HS-5 (cell line): ENCODE measurements around the gene PCDHGB3.
"Not testable (repeated sequence)": the region's sequence is repeated elsewhere in the genome, so short reads cannot be mapped to it uniquely, and the experiment has no call there.

ENCODE experiments used
- DNase-seq: peaks from one replicate; pipeline ENCODE4 v3.0.0-alpha.2; 2012; ENCODE audit warnings: low read depth

The PCDHGB3 gene

DNA sequence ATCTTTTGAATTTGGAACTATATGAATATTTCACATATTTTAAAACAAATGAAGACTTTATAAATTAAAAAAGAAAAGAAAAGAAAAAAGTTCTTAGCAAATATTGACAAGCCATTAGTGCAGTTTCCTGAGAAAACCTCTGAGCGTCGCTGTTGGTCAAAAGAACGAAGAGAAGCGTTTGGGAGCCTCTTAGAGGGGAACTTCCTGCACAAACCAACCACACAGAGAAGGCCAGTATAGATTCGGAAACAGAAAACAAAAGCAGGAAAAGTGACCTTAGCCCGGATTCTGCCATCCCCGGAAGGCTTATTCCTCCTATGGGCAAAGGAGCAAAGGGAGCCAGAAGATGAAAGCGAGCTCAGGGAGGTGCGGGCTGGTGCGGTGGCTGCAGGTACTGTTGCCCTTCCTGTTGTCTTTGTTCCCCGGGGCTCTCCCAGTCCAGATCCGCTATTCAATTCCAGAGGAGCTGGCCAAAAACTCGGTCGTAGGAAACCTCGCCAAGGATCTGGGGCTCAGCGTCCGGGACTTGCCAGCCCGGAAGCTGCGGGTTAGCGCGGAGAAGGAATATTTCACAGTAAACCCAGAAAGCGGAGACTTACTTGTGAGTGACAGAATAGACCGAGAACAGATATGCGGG, 10.1 kb upstream of the PCDHGB3 start, which contains the start of gene PCDHGB2:
TSS of gene PCDHGB2 (plus strand) at position 205 of the 637 bp plus-strand sequence. CDS start at position 347, 142 bp downstream.
- DNase-seq, result peak; percentile 4

DNA sequence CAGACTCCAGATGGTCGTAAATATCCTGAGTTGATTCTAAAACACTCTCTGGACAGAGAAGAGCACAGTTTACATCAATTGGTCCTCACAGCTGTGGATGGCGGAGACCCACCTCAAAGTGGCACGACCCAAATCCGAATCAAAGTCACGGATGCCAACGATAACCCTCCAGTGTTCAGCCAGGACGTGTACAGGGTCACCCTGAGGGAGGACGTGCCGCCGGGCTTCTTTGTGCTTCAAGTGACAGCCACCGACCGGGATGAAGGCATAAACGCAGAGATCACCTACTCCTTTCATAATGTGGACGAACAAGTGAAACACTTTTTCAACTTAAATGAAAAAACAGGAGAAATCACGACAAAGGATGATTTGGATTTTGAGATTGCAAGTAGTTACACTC, 9.4 kb upstream of the PCDHGB3 start:
- DNase-seq, result no peak

DNA sequence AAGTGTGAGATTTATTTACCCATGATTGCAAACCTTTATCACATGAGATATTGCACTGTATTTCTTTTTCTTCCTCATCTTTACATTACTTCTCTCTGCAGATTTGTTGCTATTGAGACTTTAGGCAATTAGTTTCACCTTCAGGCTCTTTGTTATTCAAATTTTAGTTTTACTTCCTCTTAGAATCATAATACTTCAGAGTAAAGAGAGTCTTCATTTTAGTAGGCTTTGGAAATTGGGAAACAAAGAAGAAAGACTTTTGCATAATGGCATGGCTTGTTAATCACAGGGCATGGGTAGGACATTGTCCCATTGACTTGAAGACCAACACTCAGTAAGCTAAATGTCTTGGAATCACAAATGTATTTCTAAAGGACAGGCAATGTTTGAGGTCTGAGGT, 7.3 kb upstream of the PCDHGB3 start:
- DNase-seq, result no peak

DNA sequence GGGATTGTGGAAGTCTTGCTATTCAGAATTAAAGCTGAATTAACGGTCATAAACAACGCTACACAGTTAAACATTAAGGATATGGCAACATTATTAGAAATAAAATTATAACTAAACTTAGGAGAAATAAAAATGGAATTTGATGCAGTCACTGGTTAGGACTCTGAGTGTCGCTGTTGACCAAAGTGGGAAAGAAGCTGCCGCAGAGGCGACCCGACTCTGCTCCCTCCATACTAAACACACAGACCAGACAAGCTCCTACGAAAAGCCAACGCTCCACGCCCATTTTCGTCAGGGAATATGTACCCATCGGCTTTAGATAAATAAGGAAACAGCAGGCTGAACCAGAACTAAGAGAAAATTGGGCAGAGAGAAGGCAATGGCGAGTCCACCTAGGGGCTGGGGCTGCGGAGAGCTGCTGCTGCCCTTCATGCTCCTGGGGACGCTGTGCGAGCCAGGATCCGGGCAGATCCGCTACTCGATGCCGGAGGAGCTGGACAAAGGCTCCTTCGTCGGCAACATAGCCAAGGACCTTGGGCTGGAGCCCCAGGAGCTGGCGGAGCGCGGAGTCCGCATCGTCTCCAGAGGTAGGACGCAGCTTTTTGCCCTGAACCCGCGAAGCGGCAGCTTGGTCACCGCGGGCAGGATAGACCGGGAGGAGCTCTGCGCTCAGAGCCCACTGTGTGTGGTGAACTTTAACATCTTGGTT, 5.9 kb upstream of the PCDHGB3 start, which contains the start of gene PCDHGA5:
TSS of gene PCDHGA5 (plus strand) at position 211 of the 709 bp plus-strand sequence. CDS start at position 380, 169 bp downstream.
- DNase-seq, result no peak

DNA sequence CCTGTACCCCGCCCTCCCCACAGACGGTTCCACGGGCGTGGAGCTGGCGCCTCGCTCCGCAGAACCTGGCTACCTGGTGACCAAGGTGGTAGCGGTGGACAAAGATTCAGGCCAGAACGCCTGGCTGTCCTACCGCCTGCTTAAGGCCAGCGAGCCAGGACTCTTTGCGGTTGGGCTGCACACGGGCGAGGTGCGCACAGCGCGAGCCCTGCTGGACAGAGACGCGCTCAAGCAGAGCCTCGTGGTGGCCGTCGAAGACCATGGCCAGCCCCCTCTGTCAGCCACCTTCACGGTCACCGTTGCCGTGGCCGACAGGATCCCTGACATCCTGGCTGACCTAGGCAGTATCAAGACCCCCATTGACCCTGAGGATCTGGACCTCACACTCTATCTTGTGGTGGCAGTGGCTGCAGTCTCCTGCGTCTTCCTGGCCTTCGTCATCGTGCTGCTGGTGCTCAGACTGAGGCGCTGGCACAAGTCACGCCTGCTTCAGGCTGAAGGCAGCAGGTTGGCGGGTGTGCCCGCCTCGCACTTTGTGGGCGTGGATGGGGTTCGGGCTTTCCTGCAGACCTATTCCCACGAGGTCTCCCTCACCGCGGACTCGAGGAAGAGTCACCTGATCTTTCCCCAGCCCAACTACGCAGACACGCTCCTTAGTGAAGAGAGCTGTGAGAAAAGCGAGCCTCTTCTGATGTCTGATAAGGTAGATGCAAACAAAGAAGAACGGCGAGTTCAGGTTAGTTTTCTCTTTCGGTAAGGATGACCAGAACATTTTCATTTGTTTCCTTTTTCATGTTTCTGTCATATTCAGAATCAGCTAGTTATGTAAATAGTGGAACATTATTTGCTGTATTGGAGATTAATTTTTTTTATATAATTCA, 3.8 kb upstream of the PCDHGB3 start:
- no peak for DNase-seq

DNA sequence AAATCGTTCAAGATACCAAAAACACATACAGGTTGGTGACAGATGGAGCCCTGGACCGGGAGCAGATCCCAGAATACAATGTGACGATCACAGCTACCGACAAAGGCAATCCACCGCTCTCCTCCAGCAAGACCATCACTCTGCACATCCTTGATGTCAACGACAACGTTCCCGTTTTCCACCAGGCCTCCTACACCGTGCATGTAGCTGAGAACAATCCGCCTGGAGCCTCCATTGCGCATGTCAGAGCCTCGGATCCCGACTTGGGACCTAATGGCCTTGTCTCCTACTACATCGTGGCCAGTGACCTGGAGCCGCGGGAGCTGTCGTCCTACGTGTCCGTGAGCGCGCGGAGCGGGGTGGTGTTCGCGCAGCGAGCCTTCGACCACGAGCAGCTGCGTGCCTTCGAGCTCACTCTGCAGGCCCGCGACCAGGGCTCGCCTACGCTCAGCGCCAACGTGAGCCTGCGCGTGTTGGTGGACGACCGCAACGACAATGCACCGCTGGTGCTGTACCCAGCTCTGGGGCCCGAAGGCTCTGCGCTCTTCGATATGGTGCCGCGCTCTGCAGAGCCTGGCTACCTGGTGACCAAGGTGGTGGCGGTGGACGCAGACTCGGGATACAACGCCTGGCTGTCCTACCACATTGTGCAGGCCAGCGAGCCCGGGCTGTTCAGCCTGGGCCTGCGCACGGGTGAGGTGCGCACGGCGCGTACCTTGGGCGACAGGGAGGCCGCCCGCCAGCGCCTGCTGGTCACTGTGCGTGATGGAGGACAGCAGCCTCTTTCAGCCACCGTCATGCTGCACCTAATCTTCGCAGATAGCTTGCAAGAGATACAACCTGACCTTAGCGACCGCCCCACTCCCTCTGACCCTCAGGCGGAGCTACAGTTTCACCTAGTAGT, 1.8 kb downstream of the PCDHGB3 start:
- no peak for DNase-seq

DNA sequence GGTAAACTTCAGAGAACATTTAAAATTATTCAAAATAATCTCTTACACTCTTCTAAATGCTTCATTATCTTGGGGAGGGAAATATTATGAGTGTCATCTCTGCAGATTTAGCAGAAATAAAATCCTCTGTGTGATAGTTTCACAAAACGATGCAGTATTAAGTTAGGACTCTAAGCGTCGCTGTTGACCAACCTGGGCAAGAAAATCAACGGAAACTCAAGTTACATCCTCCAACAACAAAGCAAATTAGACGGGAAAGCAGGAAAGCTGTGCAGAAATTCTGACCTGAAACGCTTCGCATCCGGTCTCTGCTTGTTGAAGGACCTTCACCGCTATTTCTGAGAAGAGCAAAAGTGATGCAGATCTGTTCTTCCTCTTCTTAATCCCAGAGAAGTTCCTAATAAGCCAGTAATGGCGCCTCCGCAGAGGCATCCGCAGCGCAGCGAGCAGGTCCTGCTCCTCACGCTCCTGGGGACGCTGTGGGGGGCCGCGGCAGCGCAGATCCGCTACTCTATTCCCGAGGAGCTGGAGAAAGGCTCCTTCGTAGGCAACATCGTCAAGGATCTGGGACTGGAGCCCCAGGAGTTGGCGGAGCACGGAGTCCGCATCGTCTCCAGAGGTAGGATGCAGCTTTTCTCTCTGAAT, 3.8 kb downstream of the PCDHGB3 start, which contains the start of gene PCDHGA6:
TSS of gene PCDHGA6 (plus strand) at position 219 of the 645 bp plus-strand sequence. CDS start at position 412, 193 bp downstream.
- DNase-seq, result no peak

DNA sequence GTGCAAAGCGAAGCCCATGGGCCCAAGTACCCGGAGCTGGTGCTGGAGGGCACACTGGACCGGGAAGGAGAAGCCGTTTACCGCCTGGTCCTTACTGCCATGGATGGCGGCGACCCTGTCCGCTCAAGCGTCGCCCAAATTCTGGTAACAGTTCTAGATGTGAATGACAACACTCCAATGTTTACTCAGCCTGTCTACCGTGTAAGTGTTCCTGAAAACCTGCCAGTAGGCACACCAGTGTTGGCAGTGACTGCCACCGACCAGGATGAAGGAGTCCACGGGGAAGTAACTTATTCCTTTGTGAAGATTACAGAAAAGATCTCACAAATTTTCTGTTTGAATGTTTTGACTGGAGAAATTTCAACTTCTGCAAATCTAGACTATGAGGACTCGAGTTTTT, 4.6 kb downstream of the PCDHGB3 start:
- DNase-seq, result no peak

DNA sequence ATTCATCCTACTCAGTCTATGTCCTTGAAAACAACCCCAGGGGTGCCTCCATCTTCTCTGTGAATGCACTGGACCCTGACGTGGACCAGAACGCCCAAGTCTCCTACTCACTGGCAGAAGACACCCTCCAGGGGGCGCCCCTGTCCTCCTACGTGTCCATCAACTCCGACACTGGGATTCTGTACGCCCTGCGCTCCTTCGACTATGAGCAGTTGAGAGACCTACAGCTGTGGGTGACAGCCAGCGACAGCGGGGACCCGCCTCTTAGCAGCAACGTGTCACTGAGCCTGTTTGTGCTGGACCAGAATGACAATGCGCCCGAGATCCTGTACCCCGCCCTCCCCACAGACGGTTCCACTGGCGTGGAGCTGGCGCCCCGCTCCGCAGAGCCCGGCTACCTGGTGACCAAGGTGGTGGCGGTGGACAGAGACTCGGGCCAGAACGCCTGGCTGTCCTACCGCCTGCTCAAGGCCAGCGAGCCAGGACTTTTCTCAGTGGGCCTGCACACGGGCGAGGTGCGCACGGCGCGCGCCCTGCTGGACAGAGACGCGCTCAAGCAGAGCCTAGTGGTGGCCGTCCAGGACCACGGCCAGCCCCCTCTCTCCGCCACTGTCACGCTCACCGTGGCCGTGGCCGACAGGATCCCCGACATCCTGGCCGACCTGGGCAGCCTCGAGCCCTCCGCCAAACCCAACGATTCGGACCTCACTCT, 5.6 kb downstream of the PCDHGB3 start:
- not testable (repeated sequence) for DNase-seq

DNA sequence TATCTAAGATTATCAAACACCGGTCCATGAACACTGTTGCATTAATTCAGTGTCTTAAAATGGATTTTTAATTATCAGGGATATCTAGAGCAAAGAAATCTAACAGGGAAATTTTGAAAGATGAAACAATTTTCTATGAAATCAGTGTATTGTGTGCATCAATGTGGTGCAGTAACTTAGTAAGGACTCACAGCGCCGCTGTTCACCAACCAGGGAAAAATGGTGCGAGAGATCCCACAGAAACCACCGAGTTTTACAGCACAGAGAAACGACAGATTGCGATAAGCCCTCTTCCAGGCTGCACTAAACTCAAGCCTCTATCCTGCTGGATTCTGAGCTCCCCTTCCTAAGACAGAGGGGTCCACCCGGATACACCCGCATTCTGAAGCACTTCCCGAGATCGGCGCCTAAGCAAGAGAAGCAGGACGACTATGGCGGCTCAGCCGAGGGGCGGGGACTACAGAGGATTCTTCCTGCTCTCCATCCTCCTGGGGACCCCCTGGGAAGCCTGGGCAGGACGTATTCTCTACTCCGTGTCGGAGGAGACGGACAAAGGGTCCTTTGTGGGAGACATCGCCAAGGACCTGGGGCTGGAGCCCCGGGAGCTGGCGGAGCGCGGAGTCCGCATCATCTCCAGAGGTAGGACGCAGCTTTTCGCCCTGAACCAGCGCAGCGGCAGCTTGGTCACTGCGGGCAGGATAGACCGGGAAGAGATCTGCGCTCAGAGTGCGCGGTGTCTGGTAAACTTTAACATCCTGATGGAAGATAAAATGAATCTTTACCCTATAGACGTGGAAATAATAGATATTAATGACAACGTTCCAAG, 12.6 kb downstream of the PCDHGB3 start, which contains the start of gene PCDHGA7:
TSS of gene PCDHGA7 (plus strand) at position 274 of the 826 bp plus-strand sequence. CDS start at position 432, 158 bp downstream.
- no peak for DNase-seq

DNA sequence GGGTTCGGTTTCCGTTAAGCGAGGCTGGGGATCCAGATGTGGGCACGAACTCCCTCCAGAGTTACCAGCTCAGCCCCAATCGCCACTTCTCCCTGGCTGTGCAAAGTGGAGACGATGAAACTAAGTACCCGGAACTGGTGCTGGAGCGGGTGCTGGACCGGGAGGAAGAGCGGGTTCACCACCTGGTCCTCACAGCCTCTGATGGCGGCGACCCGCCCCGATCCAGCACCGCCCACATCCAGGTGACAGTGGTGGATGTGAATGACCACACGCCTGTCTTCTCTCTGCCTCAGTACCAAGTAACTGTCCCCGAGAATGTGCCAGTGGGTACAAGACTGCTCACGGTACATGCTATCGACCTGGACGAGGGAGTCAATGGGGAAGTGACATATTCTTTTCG, 13.3 kb downstream of the PCDHGB3 start:
- no peak for DNase-seq

DNA sequence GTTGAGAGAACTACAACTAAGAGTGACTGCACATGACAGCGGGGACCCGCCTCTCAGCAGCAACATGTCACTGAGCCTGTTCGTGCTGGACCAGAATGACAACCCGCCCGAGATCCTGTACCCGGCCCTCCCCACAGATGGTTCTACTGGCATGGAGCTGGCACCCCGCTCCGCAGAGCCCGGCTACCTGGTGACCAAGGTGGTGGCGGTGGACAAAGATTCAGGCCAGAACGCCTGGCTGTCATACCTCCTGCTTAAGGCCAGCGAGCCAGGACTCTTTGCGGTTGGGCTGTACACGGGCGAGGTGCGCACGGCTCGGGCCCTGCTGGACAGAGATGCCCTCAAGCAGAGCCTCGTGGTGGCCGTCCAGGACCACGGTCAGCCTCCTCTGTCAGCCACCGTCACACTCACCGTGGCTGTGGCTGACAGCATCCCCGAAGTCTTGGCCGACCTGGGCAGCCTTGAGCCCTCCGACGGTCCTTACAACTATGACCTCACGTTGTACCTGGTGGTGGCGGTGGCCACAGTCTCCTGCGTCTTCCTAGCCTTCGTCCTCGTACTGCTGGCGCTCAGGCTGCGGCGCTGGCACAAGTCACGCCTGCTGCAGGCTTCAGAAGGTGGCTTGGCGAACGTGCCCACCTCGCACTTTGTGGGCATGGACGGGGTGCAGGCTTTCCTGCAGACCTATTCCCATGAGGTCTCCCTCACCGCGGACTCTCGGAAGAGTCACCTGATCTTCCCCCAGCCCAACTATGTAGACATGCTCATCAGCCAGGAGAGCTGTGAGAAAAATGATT, 14.6 kb downstream of the PCDHGB3 start:
- DNase-seq, result no peak

DNA sequence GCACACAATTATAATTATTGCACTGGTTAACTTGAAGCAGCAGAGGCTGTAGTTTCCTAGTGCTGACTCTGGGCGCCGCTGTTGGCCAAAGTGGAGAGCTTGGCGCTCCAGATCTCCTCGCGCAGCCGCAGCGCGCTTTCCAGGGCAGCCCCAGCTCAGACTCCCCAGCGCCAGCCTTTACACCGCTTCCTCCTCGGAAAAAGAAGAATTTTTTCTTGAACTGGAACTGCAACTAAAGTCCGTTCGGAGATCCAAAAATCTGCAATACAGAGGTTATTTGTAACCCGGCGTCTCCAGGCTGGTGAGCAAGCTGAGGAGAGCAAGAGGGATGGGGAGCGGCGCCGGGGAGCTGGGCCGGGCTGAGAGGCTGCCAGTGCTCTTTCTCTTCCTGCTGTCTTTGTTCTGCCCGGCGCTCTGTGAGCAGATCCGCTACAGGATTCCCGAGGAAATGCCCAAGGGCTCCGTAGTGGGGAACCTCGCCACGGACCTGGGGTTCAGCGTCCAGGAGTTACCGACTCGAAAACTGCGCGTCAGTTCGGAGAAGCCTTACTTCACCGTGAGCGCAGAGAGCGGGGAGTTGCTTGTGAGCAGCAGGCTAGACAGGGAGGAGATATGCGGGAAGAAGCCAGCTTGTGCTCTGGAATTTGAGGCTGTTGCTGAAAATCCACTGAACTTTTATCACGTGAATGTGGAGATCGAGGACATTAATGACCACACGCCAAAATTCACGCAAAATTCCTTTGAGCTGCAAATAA, 17.7 kb downstream of the PCDHGB3 start, which contains the start of gene PCDHGB4:
TSS of gene PCDHGB4 (plus strand) at position 142 of the 755 bp plus-strand sequence. CDS start at position 329, 187 bp downstream.
- DNase-seq, result not testable (repeated sequence)

DNA sequence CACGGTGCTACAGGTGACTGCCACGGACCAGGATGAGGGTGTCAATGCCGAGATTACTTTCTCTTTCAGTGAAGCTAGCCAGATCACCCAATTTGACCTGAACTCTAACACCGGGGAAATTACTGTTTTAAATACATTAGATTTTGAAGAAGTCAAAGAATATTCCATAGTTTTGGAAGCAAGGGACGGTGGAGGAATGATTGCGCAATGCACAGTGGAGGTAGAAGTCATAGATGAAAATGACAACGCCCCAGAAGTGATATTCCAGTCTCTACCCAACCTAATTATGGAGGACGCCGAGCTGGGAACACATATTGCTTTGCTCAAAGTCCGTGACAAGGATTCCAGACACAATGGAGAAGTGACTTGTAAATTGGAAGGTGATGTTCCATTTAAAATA, 18.6 kb downstream of the PCDHGB3 start:
- DNase-seq, result no peak

DNA sequence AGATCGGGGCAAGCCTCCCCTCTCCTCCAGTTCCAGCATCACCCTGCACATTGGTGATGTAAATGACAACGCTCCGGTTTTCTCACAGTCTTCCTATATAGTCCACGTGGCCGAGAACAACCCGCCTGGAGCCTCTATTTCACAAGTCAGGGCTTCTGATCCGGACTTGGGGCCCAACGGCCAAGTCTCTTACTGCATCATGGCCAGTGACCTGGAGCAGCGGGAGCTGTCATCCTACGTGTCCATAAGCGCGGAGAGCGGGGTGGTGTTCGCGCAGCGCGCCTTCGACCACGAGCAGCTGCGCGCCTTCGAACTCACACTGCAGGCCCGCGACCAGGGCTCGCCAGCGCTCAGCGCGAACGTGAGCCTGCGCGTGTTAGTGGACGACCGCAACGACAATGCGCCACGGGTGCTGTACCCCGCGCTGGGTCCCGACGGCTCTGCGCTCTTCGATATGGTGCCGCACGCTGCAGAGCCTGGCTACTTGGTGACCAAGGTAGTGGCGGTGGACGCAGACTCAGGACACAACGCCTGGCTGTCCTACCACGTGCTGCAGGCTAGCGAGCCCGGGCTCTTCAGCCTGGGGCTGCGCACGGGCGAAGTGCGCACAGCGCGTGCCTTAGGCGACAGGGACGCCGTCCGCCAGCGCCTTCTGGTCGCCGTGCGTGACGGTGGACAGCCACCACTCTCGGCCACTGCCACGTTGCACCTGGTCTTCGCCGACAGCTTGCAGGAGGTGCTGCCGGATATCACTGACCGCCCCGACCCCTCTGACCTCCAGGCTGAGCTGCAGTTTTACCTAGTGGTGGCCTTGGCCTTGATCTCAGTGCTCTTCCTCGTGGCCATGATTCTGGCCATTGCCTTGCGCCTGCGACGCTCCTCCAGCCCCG, 19.4 kb downstream of the PCDHGB3 start:
- no peak for DNase-seq
